Subcutaneous abdominal adipose tissue (tissue), 5 donors: ENCODE results near the gene TANK.
A peak's percentile ranks its signal among the peaks of the same experiment; 100 is the strongest.

Experiments
- H3K27ac ChIP-seq: one replicate; pipeline ENCODE4 v1.7.0; 2013; ENCODE audit warnings: low read depth, mild to moderate bottlenecking, inconsistent platforms, low read length, moderate library complexity
- H3K27me3 ChIP-seq, 5 donors: one replicate each; pipeline ENCODE4 v1.7.0; 2013; ENCODE audit warnings: low read length in 5 of 5, inconsistent platforms in 1 of 5; ENCODE audit not compliant: control insufficient read depth in 5 of 5, insufficient read depth in 4 of 5
- H3K36me3 ChIP-seq, 5 donors: one replicate each; pipeline ENCODE4 v1.7.0; 2013; ENCODE audit warnings: low read length in 5 of 5; ENCODE audit not compliant: control insufficient read depth in 5 of 5, insufficient read depth in 5 of 5
- H3K4me1 ChIP-seq, 5 donors: one replicate each; pipeline ENCODE4 v1.7.0; 2013; ENCODE audit warnings: low read length in 5 of 5, mild to moderate bottlenecking in 3 of 5, moderate library complexity in 1 of 5; ENCODE audit not compliant: control insufficient read depth in 5 of 5, insufficient read depth in 5 of 5
- H3K4me3 ChIP-seq, 5 donors: one replicate each; pipeline ENCODE4 v1.7.0; 2013; ENCODE audit warnings: low read length in 5 of 5, low read depth in 1 of 5
- H3K9ac ChIP-seq, 5 donors: one replicate each; pipeline ENCODE4 v1.7.0; 2013; ENCODE audit warnings: low read length in 5 of 5, mild to moderate bottlenecking in 4 of 5, moderate library complexity in 3 of 5
- H3K9me3 ChIP-seq, 5 donors: one replicate each; pipeline ENCODE4 v1.7.0; 2013; ENCODE audit warnings: low read length in 5 of 5; ENCODE audit not compliant: control insufficient read depth in 5 of 5
- donor health status: healthy.
- donor health status: healthy.
- donor health status: healthy.
- donor health status: healthy.
- donor health status: healthy.

Gene TANK

GRCh38 chr2:161165811-161166210 is 5.6 kb downstream of the TANK start:
- Histone ChIP-seq H3K27me3 (peaks cover 0 to 2% (median 0%) of the 10 kb centered on the region in 5 donors), H3K9ac (peak overlapping the region in 2 of 5 donors; percentile 36 to 62), H3K27ac (peak overlapping the region; percentile 79), H3K4me1 (peaks cover 1 to 77% (median 67%) of the 10 kb centered on the region in 5 donors), H3K36me3 (peaks cover 7 to 14% (median 13%) of the 10 kb centered on the region in 5 donors), H3K4me3 (peak overlapping the region in 2 of 5 donors; percentile 11 to 26), H3K9me3 (no peaks in the 10 kb centered on the region)

GRCh38 chr2:161166538-161167409 is 6.5 kb downstream of the TANK start:
- no peaks in the 10 kb centered on the region for H3K9me3 ChIP-seq
- peak overlapping the region; percentile 13 for H3K27ac ChIP-seq
- H3K4me1 ChIP-seq, result peaks cover 0 to 78% (median 66%) of the 10 kb centered on the region in 5 donors
- no peaks in the 10 kb centered on the region for H3K27me3 ChIP-seq
- H3K4me3 ChIP-seq, result no peak overlapping the region
- H3K36me3 ChIP-seq, result peaks cover 7 to 14% (median 13%) of the 10 kb centered on the region in 5 donors
- no peak overlapping the region for H3K9ac ChIP-seq

- H3K9ac ChIP-seq, result no peak overlapping the region
- peaks cover 0 to under 1% (median 0%) of the 10 kb centered on the region in 5 donors for H3K36me3 ChIP-seq
- H3K27me3 ChIP-seq, result no peaks in the 10 kb centered on the region
- H3K4me1 ChIP-seq, result peaks cover 0 to 67% (median 50%) of the 10 kb centered on the region in 5 donors
- H3K9me3 ChIP-seq, result no peaks in the 10 kb centered on the region
- H3K27ac ChIP-seq, result peak overlapping the region; percentile 6
- no peak overlapping the region for H3K4me3 ChIP-seq
Measured at GRCh38 chr2:161169335-161169734, 9.1 kb downstream of the TANK start.

DNA sequence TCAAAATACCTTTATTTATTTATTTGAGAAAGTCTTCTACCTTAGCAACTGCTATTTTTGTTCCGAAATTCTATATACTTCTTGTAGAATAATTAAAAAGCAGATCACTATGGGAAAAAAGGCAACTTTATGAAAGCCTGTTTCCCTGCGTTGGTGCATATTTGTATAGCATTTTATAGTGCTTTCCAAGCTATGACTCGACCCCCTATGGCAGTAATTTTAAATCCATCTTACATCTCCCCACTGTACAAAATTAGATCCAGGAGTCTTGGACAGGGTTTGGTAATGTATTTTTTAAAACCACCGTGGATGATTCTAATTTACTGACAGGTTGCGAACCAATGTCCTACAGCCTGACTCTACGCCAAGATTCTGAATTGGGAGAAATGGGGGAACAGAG is 10.1 kb downstream of the TANK start:
- Histone ChIP-seq H3K9ac (no peak overlapping the region), H3K36me3 (peaks cover 0 to 3% (median 0%) of the 10 kb centered on the region in 5 donors), H3K27ac (peak overlapping the region; percentile 32), H3K27me3 (no peaks in the 10 kb centered on the region), H3K4me1 (peaks cover 0 to 58% (median 49%) of the 10 kb centered on the region in 5 donors), H3K4me3 (no peak overlapping the region), H3K9me3 (no peaks in the 10 kb centered on the region)

- peak overlapping the region; percentile 32 for H3K27ac ChIP-seq
Measured at GRCh38 chr2:161170958-161171932, 11.0 kb downstream of the TANK start.

DNA sequence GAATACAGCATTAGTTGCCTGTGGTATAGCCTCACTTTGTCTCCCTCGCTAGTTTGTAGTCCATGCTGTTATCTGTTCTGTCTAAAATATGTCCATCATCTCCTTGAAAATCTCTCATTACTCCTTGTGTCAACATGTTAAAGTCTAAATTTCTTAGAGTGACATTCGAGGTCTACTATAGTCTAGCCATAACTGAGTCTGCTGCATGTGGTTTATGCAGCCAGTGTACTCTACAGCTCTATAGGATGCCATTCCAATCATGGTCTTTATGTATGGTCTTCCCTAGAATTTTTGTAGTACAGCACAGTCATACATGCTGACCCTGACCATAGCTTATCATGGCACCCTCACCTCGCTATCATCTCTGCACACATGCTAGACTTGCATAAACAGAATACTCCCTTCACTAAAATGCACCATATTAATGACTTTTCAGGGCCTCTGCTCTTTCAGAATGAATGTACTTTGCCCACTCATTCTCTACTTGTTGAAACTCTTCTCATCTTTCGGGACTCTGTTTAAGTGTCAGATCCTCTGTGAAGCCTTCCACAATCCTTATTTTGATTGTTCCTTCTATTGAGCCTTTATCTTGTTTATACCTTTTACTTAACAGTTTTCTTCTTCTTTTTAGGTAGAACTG is 12.8 kb downstream of the TANK start:
- no peaks in the 10 kb centered on the region for H3K9me3 ChIP-seq
- no peak overlapping the region for H3K9ac ChIP-seq
- H3K4me3 ChIP-seq, result no peak overlapping the region
- peaks cover 0 to 38% (median 33%) of the 10 kb centered on the region in 5 donors for H3K4me1 ChIP-seq
- no peak overlapping the region for H3K27ac ChIP-seq
- peaks cover 0 to 3% (median 0%) of the 10 kb centered on the region in 5 donors for H3K36me3 ChIP-seq
- H3K27me3 ChIP-seq, result no peaks in the 10 kb centered on the region

More at GRCh38 chr2:161170958-161171932, 11.0 kb downstream of the TANK start:
- H3K9me3 ChIP-seq, result no peaks in the 10 kb centered on the region
- H3K9ac ChIP-seq, result no peak overlapping the region
- no peaks in the 10 kb centered on the region for H3K27me3 ChIP-seq
- no peak overlapping the region for H3K4me3 ChIP-seq
- peaks cover 0 to 49% (median 41%) of the 10 kb centered on the region in 5 donors for H3K4me1 ChIP-seq
- H3K36me3 ChIP-seq, result peaks cover 0 to 3% (median 0%) of the 10 kb centered on the region in 5 donors

GRCh38 chr2:161173541-161174194 is 13.4 kb downstream of the TANK start:
- Histone ChIP-seq H3K4me1 (peaks cover 0 to 37% (median 33%) of the 10 kb centered on the region in 5 donors), H3K9me3 (no peaks in the 10 kb centered on the region), H3K9ac (no peak overlapping the region), H3K4me3 (no peak overlapping the region), H3K27me3 (no peaks in the 10 kb centered on the region), H3K36me3 (peaks cover 0 to 3% (median 0%) of the 10 kb centered on the region in 5 donors), H3K27ac (no peak overlapping the region)

DNA sequence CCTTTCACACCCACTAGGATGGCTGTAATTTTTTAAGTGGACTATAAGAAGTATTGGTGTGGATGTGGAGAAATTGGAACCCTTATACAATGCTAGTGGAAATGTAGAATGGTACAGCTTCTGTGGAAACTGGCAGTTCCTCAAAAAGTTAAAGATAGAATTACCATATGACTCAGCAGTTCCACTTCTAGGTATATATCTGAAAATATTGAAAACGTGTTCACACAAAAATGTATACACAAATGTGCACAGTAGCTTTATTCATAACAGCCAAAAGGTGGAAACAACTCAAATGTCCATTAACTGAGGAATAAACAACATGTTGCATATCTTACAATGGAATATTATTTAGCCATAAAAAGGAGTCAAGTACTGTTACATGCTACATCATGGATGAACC is 17.7 kb downstream of the TANK start:
- H3K27me3 ChIP-seq, result no peaks in the 10 kb centered on the region
- no peaks in the 10 kb centered on the region for H3K9me3 ChIP-seq
- H3K27ac ChIP-seq, result no peak overlapping the region
- H3K9ac ChIP-seq, result no peak overlapping the region
- no peak overlapping the region for H3K4me3 ChIP-seq
- peaks cover 18 to 36% (median 28%) of the 10 kb centered on the region in 5 donors for H3K36me3 ChIP-seq
- H3K4me1 ChIP-seq, result peaks cover 0 to 13% (median 7%) of the 10 kb centered on the region in 5 donors

DNA sequence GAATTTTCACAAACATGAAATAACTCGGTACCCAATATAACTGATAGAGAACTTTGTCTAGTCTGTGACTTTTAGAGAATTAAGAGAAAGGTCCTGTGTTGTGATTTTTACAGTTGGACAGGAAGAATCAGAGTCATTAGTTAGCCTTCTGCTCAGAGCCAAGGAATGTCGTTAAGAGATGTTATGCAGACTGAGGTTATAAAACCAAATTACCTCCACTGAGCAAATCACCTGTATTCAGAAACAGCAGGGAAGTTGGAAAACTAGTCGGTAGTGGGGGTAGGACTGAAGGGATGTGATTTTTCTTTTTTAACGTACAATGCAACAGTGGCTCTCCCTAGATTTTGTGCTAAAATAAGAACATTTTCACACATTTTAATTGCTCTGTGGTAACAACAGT is 18.5 kb downstream of the TANK start:
- Histone ChIP-seq H3K36me3 (peaks cover 18 to 40% (median 28%) of the 10 kb centered on the region in 5 donors), H3K4me1 (peaks cover 0 to 6% (median 3%) of the 10 kb centered on the region in 5 donors)

More for the DNA sequence above, 18.5 kb downstream of the TANK start:
- Histone ChIP-seq H3K9ac (peak overlapping the region in 1 of 5 donors; percentile 24), H3K27me3 (no peaks in the 10 kb centered on the region), H3K4me3 (no peak overlapping the region), H3K27ac (no peak overlapping the region), H3K9me3 (no peaks in the 10 kb centered on the region)
